ENCODE data around the gene DDX6. TPM values are rescaled to one million over a fixed set of nuclear protein-coding genes. Genes with fewer than 3 reads are reported as not detected.

Gene DDX6
- total and polyA plus RNA-seq, 10 of the 15 experiments (the other 5 are each of a cell fraction or from before 2014, with no cell fraction given) = 6.6 to 119 (median 48.8) TPM

GRCh38 chr11:118820412-118821357, 29.7 kb upstream of the DDX6 start (continued):
- TF ChIP-seq ZBTB40 (IDR thresholded peaks at IDR 0.05; ENCODE audit: borderline replicate concordance) (no peak; the same call in 1 of the 2 replicates), TAF1 (IDR thresholded peaks at IDR 0.05; ENCODE audit: borderline replicate concordance, low read depth, low read length) (peak; percentile 47; the same call in 1 of the 2 replicates), RCOR1 (conservative IDR thresholded peaks at IDR 0.05; ENCODE audit: low read depth, low read length) (no peak; the same call in 1 of the 2 replicates), FOS (IDR thresholded peaks at IDR 0.05; ENCODE audit: borderline replicate concordance, extremely low read depth, insufficient read length) (no peak), JUNB (IDR thresholded peaks at IDR 0.05) (peak; percentile 93), ZNF217 (IDR thresholded peaks at IDR 0.05) (no peak; the same call in 1 of the 2 replicates), EED (IDR thresholded peaks at IDR 0.05; ENCODE audit: low read depth) (peak; percentile 98), SP1 (IDR thresholded peaks at IDR 0.05; ENCODE audit: low read depth, low read length) (peak; percentile 88), POU2F2 (IDR thresholded peaks at IDR 0.05; ENCODE audit: borderline replicate concordance, low read depth, low read length) (peak; percentile 100), HDGF (IDR thresholded peaks at IDR 0.05) (peak; percentile 66; the same call in 1 of the 2 replicates), FOXK2 (IDR thresholded peaks at IDR 0.05) (no peak), SPI1 (IDR thresholded peaks at IDR 0.05; ENCODE audit: borderline replicate concordance, insufficient read depth, low read depth, low read length) (peak; percentile 95), SUZ12 (IDR thresholded peaks at IDR 0.05; ENCODE audit: unreplicated experiment) (no peak), ZNF592 (IDR thresholded peaks at IDR 0.05) (no peak)
- TF ChIP-seq, protein P1, sequence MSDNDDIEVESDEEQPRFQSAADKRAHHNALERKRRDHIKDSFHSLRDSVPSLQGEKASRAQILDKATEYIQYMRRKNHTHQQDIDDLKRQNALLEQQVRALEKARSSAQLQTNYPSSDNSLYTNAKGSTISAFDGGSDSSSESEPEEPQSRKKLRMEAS (IDR thresholded peaks at IDR 0.05; ENCODE audit: low read depth, low read length) = no peak; the same call in 1 of the 2 replicates
- TF ChIP-seq, protein P2, sequence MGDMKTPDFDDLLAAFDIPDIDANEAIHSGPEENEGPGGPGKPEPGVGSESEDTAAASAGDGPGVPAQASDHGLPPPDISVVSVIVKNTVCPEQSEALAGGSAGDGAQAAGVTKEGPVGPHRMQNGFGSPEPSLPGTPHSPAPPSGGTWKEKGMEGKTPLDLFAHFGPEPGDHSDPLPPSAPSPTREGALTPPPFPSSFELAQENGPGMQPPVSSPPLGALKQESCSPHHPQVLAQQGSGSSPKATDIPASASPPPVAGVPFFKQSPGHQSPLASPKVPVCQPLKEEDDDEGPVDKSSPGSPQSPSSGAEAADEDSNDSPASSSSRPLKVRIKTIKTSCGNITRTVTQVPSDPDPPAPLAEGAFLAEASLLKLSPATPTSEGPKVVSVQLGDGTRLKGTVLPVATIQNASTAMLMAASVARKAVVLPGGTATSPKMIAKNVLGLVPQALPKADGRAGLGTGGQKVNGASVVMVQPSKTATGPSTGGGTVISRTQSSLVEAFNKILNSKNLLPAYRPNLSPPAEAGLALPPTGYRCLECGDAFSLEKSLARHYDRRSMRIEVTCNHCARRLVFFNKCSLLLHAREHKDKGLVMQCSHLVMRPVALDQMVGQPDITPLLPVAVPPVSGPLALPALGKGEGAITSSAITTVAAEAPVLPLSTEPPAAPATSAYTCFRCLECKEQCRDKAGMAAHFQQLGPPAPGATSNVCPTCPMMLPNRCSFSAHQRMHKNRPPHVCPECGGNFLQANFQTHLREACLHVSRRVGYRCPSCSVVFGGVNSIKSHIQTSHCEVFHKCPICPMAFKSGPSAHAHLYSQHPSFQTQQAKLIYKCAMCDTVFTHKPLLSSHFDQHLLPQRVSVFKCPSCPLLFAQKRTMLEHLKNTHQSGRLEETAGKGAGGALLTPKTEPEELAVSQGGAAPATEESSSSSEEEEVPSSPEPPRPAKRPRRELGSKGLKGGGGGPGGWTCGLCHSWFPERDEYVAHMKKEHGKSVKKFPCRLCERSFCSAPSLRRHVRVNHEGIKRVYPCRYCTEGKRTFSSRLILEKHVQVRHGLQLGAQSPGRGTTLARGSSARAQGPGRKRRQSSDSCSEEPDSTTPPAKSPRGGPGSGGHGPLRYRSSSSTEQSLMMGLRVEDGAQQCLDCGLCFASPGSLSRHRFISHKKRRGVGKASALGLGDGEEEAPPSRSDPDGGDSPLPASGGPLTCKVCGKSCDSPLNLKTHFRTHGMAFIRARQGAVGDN (IDR thresholded peaks at IDR 0.05) = peak; percentile 88
